WERI-Rb-1 (cell line): ENCODE results near the gene ANKS4B.
"Not testable (repeated sequence)": the region's sequence is repeated elsewhere in the genome, so short reads cannot be mapped to it uniquely, and the experiment has no call there.

ENCODE experiments used
- DNase-seq: peaks from one replicate; pipeline ENCODE4 v3.0.0-alpha.2; 2020
- H3K27ac ChIP-seq: fragments of 250-450 bp; sonication (Bioruptor Pico); 2 replicates; pipeline ENCODE4 v1.5.1; 2020; ENCODE audit warnings: mild to moderate bottlenecking, moderate library complexity
- H3K27me3 ChIP-seq: fragments of 250-450 bp; sonication (Bioruptor Pico); 2 replicates; pipeline ENCODE4 v1.5.1; 2021; ENCODE audit warnings: mild to moderate bottlenecking, low read depth, moderate library complexity; ENCODE audit not compliant: insufficient read depth, severe bottlenecking
- H3K36me3 ChIP-seq: fragments of 250-450 bp; sonication (Bioruptor Pico); 2 replicates; pipeline ENCODE4 v1.5.1; 2020; ENCODE audit warnings: mild to moderate bottlenecking, moderate library complexity
- H3K4me3 ChIP-seq: 2 replicates; pipeline ENCODE4 v1.5.1; 2011; ENCODE audit warnings: low read depth, mild to moderate bottlenecking, control low read depth, low read length
- H3K9me3 ChIP-seq: fragments of 250-450 bp; sonication (Bioruptor Pico); 2 replicates; pipeline ENCODE4 v1.5.1; 2021; ENCODE audit warnings: mild to moderate bottlenecking, moderate library complexity; ENCODE audit not compliant: severe bottlenecking
- TF ChIP-seq, protein P1 (sequence below): IDR thresholded peaks from 2 replicates; pipeline ENCODE4 v1.5.1; 2011; ENCODE audit warnings: low read depth, mild to moderate bottlenecking, control low read depth, inconsistent platforms, low read length

ANKS4B gene

DNA sequence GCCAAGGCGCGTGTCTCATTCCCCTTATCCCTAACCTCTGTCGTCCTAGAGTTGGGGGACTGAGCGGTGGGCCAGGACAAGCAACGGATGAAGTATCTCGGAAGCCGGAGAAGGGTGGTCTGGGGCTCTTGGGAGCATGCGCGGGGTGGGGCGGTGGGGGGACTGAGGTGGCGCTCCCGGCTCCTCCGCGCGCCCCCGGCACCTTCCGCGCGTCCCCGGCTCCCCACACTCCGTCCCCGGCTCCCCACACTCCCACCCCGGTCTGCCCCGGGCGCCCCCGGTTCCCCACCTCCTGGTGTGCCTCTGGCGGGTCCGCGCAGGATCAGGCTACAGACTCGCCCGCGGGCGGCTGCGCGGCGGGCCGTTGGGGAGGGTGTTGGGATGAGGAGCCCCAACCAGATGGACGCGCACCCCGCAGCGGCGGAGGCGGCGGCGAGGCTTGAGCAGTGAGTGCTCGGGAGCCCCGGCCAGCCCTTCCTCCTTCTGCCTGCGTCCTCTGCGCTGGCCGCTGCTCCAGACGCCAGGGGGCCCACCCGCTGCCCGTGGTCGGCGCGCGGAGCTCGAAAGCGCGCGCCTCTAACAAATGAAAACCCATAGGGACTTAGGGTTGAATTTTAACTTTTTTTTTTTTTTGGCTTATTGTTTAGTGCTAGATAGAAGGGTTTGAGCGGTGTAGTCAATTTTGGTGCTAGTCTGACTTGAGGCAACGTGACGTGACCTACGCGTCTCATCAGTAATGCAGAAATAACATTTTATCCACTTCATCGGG is 50.2 kb downstream of the ANKS4B start:
- Histone ChIP-seq H3K27me3 (no peaks in the 10 kb centered on the region), H3K9me3 (peaks cover 6% of the 10 kb centered on the region), H3K27ac (peak overlapping the region; percentile 81), H3K36me3 (no peaks in the 10 kb centered on the region), H3K4me3 (peak overlapping the region; percentile 78)
- DNase-seq, result peak; percentile 87
- TF ChIP-seq, protein P1, sequence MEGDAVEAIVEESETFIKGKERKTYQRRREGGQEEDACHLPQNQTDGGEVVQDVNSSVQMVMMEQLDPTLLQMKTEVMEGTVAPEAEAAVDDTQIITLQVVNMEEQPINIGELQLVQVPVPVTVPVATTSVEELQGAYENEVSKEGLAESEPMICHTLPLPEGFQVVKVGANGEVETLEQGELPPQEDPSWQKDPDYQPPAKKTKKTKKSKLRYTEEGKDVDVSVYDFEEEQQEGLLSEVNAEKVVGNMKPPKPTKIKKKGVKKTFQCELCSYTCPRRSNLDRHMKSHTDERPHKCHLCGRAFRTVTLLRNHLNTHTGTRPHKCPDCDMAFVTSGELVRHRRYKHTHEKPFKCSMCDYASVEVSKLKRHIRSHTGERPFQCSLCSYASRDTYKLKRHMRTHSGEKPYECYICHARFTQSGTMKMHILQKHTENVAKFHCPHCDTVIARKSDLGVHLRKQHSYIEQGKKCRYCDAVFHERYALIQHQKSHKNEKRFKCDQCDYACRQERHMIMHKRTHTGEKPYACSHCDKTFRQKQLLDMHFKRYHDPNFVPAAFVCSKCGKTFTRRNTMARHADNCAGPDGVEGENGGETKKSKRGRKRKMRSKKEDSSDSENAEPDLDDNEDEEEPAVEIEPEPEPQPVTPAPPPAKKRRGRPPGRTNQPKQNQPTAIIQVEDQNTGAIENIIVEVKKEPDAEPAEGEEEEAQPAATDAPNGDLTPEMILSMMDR, result peak; percentile 62

DNA sequence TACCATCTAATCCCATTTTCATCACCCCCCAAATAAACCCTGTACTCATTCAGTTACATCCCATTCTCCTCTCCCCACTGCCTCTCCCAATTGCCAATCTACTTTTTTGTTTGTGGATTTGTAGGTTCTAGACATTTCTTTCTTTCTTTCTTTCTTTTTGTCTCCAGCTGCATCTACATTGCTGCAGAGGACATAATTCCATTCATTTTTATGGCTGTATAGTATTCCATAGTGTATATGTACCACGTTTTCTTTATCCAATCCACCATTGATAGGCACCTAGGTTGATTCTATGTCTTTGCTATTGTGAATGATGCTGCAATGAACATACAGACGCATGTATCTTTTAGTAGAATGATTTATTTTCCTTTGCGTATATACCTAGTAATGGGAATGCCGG is 50.9 kb downstream of the ANKS4B start:
- peak overlapping the region; percentile 78 for H3K4me3 ChIP-seq
- DNase-seq, result no peak
- peak overlapping the region; percentile 81 for H3K27ac ChIP-seq
- no peaks in the 10 kb centered on the region for H3K36me3 ChIP-seq
- H3K9me3 ChIP-seq, result peaks cover 6% of the 10 kb centered on the region
- H3K27me3 ChIP-seq, result no peaks in the 10 kb centered on the region
- TF ChIP-seq, protein P1, result no peak

DNA sequence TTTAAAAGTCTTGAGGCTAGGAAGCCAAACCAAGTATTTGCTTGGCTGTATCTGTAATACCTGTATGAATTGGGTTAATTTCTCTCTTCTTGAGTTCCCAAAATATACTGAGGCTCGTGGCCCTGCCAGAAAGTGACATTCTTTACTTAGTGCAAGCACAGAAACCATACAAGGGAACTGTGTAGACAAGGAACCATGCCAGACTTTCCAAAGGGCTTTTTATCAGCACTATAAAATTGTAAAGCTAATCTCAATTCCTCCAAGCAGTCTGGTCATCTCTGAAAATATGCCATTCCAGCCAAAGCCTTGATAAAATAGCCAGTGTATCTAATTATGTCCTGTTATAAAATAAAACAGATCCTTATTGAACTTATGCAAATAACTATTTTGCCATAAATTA is 51.8 kb downstream of the ANKS4B start:
- Histone ChIP-seq H3K27ac (no peak overlapping the region), H3K9me3 (peaks cover 13% of the 10 kb centered on the region), H3K27me3 (no peaks in the 10 kb centered on the region), H3K36me3 (no peaks in the 10 kb centered on the region), H3K4me3 (no peak overlapping the region)
- TF ChIP-seq, protein P1, result no peak
- no peak for DNase-seq

DNA sequence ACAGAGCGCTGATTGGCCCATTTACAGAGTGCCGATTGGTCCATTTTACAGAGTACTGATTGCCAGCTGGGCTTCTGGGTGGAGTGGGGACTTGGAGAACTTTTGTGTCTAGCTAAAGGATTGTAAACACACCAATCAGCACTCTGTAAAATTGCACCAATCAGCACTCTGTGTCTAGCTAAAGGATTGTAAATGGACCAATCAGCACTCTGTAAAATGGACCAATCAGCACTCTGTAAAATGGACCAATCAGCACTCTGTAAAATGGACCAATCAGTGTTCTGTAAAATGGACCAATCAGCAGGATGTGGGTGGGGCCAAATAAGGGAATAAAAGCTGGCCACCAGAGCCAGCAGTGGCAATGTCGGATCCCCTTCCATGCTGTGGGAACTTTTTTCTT is 56.3 kb downstream of the ANKS4B start:
- not testable (repeated sequence) for H3K27me3 ChIP-seq, H3K36me3 ChIP-seq, H3K4me3 ChIP-seq, H3K9me3 ChIP-seq, DNase-seq, H3K27ac ChIP-seq

DNA sequence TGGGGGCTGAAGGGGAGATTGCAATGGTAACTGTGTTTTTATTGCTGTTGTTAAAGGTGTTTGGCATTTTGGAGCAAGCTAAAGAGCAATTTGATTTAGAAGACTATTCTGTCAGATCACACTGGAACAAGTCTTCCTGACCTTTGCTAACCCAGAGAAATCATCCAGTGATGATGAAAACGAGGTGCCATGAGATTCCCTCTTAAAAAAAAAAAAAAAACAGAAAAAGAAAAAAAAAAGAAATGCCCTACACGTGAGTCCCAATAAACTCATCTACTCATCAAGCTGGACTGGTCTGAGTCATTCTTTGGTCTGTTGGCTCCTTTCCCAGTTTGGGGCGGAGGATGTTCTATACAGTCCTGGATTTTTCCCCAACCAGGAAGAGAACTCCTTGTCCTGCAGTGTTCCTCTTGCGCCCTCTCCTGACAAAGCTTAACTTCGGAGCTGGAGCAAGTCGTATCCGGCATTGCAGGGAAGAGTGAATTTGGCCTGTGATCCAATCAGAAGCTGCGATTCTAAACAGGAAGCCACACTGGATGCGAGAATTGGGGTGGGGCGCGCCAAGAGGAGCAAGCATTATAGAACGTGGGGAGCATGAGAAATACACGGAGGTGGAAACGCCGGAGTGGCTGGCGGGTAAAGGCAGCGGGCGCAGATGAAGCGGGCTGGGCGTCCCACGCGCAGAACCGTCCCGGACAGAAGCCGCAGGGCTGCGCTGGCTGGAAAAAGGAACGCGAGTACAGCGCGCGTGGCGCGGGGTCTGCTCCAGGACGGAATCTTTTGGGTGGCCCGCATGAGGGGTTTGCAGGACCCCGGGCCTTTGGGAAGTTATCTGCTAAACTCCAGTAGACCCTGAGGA is 67.0 kb downstream of the ANKS4B start:
- Histone ChIP-seq H3K4me3 (peak overlapping the region; percentile 59), H3K27ac (no peak overlapping the region), H3K36me3 (no peaks in the 10 kb centered on the region), H3K27me3 (no peaks in the 10 kb centered on the region), H3K9me3 (no peaks in the 10 kb centered on the region)
- peak; percentile 94 for DNase-seq
- TF ChIP-seq, protein P1, result peak; percentile 87

DNA sequence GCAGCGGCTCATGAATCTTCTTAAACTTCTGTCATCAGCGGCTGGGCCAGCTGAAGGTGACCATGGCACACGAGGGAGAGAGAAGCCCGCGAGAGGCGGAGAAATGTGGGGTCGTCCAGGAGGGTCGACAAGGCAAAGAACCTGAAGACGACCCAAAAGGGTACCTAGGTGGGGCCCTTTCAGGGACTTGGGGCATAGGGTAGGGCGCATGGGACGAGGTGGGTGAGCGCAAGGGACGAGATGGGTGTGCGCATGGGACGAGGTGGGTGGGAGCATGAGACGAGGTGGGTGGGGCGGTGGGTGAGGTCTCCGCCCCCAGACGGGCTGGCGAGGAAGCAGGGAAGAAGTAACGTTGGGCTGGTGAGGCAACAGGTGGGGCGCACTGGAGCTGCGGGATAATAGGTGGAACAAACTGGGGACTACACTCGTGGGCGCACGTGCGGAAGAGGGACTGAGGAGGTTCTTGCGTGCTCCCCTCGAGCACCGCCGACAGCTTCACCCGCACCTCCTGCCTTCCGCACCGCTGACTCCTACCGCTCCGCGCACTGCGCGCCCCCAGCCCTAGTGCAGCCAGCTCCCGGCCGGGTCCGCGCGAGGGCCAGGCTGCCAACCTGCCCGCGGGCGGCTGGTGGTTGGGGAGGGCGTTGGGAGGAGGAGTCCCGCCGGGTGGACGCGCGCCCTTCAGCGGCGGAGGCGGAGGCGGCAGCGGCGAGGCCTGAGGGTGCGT is 67.8 kb downstream of the ANKS4B start:
- no peaks in the 10 kb centered on the region for H3K36me3 ChIP-seq
- peak overlapping the region; percentile 59 for H3K4me3 ChIP-seq
- peak; percentile 91 for DNase-seq
- TF ChIP-seq, protein P1, result peak; percentile 55
- H3K27ac ChIP-seq, result peak overlapping the region; percentile 42
- H3K9me3 ChIP-seq, result no peaks in the 10 kb centered on the region
- no peaks in the 10 kb centered on the region for H3K27me3 ChIP-seq
